ENCODE measurements around the gene DISP3.

DISP3 gene

DNA sequence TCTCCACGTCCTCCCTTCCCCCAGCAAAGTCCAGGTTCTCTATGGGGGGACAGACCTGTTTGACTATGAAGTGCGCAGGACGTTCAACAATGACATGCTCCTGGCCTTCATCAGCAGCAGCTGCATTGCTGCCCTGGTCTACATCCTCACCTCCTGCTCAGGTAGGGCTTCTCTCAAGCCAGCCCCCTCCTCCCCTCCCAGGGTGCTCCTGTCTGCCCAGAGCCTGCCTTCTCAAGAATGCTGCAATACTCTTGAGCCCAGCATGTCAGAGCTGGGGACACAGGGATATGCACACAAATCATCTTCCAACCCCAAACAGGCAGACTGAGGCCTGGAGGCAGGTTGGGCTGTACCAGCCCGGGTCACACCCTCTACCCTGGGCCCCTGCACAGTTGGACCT lies 35.4 kb downstream of the DISP3 start:
- no peak for DNase-seq (ENCODE audit: low read depth, low spot score)

DNA sequence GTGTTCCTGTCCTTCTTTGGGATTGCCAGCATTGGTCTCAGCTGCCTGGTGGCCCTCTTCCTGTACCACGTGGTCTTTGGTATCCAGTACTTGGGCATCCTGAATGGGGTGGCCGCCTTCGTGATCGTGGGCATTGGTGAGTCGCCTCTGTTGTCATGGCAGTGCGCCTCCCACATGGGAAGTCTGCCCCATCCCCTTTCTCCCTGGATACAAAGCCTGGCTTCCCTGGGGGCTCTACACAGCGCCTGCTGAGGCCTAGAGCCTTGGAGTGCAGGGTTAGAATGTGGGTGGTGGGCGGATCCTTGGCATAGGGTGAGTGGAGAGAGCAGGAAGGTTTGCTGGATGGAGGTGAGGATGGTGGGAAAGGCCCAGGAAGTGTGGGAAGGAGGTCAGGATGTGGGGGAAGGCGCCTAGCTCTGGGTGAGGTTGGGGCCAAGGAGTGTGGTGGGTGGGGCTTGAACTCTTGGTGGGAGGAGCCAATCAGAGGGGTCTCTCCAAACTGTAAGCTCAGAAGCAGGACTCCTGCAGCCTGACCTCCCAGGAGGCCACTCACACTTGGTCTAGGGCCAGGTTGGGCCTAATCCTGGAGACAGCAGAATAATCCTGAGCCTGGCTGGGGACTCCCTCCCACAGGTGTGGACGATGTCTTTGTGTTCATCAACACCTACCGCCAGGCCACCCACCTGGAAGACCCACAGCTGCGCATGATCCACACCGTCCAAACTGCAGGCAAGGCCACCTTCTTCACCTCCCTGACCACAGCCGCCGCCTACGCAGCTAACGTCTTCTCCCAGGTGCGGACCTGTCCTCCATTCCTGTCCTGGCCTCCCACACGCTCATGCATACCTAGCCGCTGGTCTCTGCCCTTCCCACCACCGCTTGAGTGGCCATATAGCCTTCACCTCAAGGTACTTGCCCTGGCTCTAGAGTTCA lies 36.7 kb downstream of the DISP3 start:
- no peak for DNase-seq (ENCODE audit: low read depth, low spot score)

DNA sequence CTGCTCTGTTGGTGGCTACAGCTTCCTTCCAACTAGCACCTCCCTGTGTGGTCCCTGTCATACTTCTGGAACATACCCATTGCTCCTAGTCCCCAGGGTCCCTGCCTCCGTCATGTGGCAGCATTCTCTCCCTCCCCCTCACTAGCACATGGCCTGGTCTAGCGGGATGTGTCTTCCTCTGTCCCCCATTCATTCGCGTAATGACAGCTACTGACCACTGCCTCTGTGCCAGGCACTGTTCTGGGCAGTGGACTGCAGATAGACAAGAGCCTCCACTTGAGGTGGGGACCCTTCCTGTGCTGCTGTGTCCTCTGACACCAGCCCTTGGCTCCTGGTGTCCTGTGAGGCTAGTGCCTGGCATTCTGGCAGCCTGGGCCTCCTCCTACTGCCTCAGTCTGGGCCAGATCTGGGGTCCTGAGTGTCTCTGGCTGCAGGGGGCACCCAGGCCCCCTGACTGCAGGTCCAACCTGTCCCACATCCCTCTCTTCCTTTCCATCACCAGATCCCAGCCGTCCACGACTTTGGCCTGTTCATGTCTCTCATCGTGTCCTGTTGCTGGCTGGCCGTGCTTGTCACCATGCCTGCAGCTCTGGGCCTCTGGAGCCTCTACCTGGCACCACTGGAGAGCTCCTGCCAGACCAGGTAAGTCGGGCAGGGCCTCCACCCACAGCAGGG lies 38.1 kb downstream of the DISP3 start:
- no peak for DNase-seq (ENCODE audit: low read depth, low spot score)

DNA sequence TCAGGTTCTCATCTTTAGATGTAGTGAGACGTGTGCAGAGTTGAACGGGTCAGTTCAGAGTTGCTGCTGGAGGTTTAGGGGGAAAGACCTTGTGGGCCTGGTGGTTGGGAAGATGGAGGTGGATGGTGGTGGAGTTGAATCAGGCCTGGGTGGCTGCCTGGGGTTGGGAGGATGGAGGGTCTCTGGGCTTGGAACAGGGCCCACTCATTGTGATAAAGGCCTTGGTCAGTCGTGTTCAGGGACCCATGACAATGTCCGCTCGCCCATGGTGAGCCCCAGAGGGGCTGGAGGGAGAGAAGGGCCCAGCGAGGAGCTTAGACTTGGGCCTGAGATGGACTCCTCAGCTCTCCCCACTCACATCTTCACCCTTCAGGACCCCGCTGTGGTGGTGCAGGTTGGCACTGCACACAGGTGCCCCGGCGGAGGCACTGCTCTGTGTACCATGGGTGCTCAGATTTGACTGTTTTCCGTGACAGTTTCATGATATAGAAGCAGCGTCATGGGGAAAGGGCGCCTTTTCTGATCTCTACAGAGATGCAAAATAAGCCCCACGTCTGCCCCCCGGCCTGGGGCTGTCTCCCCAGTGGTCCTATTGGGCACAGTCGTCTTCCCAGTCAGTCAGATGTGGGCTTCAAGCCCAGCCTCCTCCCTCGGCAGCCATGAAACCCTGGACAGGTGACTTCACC lies 39.2 kb downstream of the DISP3 start:
- DNase-seq (ENCODE audit: low read depth, low spot score), result no peak

DNA sequence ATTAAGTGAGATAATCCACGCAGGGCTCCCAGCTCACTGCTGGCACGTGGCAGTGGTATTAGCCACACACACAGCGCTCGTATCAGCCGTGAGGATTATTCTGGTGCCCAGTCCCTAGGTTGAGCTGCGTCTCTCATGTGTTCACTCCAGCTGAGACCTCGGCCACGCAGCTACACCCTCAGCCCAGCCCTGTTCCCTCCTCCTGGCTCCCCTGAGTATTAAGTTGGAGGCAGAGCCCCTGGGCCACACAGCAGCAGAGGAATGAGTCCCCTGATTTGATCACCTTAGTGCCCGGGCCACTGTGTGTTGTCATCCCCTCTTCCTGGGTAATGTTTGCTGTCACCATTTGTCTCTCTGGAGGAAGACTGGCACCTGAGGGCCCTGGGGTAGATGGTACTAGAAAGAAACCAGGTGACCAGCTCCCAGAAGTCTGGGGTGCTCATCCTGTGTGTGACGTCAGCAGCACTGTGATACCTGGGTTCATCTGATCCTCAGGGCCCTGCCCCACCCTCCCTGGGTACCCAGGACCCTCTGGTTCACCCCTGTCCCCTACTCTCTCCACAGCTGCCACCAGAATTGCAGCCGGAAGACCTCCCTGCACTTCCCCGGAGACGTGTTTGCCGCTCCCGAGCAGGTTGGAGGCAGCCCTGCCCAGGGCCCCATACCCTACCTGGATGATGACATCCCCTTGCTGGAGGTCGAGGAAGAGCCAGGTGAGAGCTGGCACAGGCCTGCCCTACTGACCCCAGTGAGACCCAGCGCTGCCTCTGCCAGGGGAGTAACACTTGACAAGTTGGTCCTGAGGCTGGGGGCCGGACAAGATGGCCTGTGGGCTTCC lies 40.1 kb downstream of the DISP3 start:
- no peak for DNase-seq (ENCODE audit: low read depth, low spot score)

DNA sequence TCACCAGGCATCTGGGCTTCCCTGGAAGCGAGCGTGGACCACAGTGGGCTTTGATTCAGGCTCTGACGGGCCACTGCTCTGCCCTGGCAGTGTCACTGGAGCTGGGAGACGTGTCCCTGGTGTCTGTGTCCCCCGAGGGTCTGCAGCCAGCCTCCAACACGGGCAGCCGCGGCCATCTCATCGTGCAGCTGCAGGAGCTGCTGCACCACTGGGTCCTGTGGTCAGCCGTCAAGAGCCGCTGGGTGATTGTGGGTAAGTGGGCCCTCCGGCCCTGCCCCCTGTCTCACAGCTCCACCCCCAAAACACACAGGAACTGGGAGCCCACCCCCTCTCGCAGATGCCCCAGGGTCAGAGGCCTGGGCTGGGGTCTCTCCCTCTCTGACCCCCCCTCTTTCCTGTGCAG lies 40.7 kb downstream of the DISP3 start:
- no peak for DNase-seq (ENCODE audit: low read depth, low spot score)

DNA sequence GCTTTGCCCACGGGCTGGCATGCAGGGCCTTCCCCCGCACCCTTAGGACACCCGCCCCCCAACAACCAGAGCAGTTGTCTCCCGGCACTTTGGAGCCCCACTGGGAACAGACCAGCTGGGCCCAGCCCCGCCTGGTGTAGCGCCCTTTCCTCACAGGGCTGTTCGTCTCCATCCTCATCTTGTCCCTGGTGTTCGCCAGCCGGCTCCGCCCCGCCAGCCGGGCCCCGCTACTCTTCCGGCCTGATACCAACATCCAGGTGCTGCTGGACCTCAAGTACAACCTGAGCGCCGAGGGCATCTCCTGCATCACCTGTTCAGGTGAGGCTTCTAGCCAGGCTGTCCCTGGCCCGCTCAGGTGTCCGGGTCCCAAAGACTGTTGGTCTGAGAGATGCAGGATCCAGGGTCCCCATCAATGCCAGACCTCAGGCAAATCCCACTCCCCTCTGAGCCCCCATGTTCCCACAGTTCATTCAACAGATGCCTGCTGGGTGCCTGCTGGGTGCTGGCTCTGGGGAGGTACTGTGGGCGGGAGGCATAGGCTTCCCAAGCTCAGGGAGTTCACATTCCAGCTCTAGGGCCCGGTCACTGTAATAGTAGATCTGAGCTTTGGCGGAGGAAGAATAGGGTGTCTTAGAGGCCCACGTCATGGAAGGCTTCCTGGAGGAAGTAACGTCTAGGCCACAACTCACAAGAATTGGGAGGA lies 41.7 kb downstream of the DISP3 start:
- no peak for DNase-seq (ENCODE audit: low read depth, low spot score)

DNA sequence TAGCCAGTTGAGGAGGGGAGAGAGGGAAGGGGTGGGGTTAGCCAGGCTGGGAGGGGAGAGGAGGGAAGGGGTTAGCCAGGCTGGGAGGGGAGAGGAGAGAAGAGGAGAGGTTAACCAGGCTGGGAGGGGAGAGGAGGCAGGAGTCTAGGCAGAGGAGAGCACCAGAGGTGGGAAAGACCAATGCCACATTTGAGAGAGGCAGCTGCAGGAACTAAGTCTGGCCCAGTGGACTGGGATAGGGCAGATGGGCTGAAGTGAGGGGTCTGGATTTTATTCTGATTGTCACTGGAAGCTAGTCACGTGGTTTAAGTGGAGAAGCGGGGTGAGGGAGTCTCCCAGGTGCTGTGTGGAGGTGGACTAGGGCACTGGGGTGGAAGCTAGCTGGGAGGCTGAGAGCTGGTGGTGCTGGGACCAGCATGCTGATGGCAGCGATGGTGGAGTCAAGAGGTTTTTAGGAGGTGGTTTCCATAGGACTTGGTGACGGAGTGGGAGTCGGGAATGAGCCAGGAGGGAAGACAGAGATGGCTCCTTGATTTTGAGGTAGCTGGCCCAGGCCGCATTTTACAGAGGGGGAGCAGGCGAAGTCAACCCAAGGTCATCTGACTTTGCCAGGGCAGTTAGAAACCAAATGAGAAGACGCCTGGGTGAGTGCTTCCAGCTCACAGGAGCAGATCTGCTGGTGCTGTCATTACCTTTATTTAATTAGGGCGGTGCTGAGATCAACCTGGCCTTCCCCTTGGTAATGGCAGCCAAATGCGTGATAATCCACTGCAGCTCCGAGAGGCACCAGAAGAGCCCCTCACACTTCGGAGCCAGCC lies 42.8 kb downstream of the DISP3 start:
- DNase-seq (ENCODE audit: low read depth, low spot score), result no peak

DNA sequence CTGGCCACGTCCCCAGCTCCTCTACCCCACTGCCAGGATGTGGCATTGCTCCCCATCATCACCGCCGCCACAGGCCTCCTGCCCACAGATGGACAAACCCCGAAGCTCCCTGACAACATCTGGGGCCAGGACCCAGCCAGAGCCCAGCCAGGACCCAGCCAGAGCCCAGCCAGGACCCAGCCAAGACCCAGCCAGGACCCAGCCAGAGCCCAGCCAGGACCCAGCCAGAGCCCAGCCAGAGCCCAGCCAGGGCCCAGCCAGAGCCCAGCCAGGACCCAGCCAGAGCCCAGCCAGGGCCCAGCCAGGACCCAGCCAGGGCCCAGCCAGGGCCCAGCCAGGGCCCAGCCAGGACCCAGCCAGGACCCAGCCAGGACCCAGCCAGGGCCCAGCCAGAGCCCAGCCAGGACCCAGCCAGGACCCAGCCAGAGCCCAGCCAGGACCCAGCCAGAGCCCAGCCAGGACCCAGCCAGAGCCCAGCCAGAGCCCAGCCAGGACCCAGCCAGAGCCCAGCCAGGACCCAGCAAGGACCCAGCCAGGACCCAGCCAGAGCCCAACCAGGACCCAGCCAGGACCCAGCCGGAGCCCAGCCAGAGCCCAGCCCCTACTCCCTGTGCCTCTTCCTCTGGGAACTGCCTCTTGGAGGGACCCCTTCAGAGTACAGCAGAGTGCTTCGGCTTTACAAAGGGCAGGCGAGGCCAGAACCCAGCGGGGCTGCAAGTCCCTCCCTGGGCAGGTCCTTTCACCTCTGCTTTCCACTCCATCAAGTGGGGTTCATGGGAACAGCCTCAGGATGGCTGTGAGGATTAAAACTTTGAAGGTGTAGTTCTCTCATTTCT lies 43.7 kb downstream of the DISP3 start:
- DNase-seq (ENCODE audit: low read depth, low spot score), result peak; percentile 58

DNA sequence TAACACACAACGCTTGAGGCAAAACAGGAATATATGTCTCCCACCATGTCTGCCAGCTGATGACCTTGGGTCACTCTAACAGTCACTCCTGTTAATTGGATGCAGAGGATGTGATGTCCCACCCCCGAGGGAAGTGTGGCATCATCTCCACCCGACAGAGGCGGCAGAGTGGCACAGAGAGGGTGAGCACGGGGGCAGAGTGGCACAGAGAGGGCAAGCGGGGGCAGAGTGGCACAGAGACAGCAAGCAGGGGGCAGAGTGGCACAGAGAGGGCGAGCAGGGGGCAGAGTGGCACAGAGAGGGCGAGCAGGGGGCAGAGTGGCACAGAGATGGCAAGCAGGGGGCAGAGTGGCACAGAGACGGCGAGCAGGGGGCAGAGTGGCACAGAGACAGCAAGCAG lies 44.3 kb downstream of the DISP3 start:
- no peak for DNase-seq (ENCODE audit: low read depth, low spot score)

DNA sequence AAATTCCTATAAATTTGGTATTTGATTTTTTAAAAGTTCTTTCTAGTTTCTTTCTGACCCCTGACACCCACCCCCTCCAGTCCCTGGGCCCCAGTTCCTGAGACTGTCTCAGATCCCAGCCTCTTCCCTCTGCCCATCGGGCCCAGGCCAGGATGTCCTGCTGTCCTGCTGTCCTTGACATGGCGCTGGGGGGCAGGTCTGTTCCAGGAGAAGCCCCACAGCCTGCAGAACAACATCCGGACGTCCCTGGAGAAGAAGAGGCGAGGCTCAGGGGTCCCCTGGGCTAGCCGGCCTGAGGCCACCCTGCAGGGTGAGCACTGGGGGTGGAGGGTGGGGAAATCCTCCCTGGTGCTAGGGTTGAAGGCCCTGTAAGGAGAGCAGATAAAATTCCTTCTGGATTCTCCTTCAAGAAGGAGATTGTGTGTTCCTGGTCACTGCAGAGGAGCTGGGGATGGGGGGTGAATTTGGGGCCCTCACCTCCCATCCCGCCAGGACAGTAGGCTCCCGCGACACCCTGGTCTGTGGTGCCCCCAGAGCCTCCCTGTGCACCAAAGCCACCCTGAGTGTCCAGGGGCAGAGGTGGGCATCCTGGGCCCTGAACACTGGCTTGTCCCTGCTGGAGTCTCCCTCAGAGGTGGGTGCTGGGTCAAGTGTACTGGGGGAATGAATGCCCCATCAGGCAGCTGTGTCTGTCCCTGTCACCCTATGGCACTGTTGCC lies 45.0 kb downstream of the DISP3 start:
- no peak for DNase-seq (ENCODE audit: low read depth, low spot score)

DNA sequence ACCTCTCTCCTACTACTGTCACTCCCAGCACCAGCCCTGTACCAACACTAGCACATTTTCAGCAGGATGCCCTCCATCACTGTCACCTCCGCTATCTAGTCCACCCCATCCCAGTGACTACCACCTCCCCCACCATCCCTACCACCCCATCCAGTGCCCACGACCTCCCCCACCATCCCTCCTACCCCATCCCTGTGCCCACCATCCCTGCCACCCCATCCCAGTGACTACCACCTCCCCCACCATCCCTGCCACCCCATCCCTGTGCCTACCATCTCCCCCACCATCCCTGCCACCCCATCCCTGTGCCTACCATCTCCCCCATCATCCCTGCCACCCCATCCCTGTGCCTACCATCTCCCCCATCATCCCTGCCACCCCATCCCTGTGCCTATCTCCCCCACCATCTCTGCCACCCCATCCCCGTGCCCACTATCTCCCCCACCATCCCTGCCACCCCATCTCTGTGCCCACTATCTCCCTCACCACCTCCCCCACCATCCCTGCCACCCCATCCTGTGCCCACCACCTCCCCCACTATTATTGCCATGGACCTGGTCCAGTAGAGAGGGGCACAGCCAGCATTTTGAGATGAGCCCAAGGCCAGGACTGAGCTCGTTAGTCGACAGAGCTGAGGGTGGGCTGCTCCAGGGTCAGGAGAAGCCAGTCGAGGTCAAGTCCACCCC lies 45.7 kb downstream of the DISP3 start:
- DNase-seq (ENCODE audit: low read depth, low spot score), result no peak

DNA sequence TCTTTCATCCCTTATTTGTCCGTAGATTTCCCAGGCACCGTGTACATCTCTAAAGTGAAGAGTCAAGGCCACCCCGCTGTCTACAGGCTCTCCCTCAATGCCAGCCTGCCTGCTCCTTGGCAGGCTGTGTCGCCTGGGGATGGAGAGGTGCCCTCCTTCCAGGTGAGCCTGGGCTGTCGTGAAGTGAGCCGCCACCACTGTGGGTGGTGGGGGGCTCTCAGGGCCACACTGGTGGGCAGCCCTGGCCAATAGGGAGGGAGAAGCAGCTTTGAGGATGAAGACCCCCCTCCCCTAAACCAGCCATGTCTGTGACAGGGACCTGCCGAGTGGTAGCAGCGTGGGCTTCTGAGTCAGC lies 46.2 kb downstream of the DISP3 start:
- no peak for DNase-seq (ENCODE audit: low read depth, low spot score)

DNA sequence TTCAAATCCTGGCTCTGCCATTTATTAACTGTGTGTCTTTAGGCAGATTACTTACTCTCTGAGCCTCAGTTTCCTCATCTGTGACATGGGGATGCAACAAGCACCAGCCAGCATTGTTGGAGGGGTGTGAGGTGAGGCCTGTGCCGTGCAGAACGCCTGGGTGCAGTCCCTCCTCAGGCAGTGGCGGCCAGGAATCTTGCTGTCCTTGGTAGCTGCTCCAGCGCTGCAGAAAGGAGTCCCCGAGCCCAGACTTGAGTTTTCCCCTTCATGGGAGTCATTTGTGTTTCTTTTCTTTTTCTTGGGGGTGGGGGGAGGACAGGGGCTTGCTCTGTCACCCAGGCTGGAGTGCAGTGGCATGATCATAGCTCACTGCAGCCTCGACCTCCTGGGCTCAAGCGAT lies 46.6 kb downstream of the DISP3 start:
- no peak for DNase-seq (ENCODE audit: low read depth, low spot score)

DNA sequence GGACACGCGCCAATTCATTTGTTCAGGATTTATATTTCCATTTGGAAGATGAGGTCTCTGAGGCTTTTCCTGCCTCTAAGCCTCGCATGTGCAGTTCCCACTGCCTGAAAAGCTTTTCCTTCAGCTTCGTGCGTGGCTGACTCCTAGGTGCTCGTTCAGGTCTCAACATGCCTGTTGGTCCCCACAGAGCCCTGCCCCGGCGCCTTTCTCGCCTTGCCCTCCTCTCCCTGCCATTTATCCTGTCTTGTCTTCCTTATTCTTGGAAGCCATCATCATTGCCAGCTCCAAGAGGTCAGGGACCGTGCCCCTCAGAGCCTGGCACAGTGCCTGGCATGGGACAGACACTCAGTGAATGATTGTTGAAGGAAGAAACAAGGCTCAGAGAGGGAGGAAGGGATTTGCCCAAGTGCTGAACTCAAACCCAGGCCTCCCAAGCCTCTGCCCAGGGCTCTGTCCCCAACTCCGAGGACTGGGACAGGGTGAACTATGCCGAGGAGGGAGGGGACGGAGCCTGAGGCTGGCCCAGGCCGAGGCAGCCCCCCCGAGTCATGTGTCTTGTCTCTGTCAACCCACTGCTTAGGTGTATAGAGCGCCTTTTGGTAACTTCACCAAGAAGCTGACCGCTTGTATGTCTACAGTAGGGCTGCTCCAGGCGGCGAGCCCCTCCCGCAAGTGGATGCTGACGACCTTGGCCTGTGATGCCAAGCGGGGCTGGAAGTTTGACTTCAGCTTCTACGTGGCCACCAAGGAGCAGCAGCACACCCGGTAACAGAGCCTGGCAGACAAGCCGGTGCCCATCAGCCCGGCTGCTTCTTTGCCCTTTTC lies 47.3 kb downstream of the DISP3 start:
- no peak for DNase-seq (ENCODE audit: low read depth, low spot score)

DNA sequence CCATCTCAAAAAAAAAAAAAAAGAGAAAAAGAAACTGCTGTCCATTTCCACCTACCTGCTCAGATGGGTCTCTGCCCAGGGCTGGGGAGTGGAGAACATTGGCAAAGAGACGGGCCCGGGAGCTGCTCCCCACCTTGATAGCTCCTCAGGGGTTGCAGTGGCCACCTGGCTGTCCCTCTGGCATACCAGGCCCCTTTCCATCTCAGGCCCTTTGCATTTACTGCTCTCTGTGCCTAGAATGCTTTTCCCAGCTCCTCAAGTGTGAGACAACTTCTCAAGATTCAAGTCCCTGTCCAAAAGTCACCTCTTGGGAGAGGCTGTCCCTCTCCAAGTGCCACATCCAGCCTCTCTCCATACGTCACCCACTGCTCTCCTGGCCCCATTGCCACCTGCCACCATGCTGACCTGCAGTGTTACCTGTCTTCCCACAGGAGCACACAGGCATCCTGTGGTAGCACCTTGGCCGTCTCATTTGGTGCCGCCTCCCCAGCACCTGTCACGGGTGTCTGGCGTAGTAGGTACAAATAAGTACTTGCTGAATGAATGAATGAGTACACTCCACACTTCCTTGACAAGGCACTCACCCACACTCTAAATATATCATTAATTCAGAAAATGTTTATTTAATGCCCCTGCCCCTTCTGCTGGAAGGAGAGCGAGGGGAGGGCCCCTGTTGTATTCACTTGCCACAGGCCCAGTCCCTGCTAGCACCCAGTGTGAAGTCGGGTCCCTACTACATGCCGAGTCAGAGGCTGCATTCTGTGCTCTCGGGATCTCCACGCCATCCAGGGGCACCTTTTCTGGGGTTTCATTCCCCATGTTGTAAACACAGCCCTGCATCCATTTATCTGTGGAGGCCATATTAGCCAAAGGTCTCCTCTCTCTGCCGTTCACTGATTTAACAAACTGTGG lies 48.8 kb downstream of the DISP3 start:
- DNase-seq (ENCODE audit: low read depth, low spot score), result no peak

All from ELF-1 (cell line).